Renal pelvis (tissue), 12 donors: Measurements from ENCODE around the gene TUBA1C. TPM values are rescaled to one million over a fixed set of nuclear protein-coding genes. Genes with fewer than 3 reads are reported as not detected.
A peak's percentile ranks its signal among the peaks of the same experiment; 100 is the strongest.

Source experiments
- DNase-seq: peaks from one replicate; pipeline ENCODE4 v3.0.0-alpha.2; 2013
- long read RNA-seq, 16 experiments: transcript quantifications; one replicate each; lab custom pipeline, GENCODE V29; 2026
- polyA plus RNA-seq, 3 donors: library from polyadenylated mRNA; unstranded; fragments of 120-200 nt; gene quantifications; one replicate each; pipeline ENCODE4 v1.2.1, GENCODE V29; 2013; ENCODE audit not compliant: insufficient read length in 3 of 3

The TUBA1C gene
- polyA plus RNA-seq = 100 to 1,000 TPM; 140 to 152 (median 142) TPM
- long read RNA-seq, donor 1, transcript TUBA1C-201 (4 exons, 3,001 nt) = major isoform, 34 of 1,309 reads
- long read RNA-seq, donor 1, partial matches to known transcripts = 1,185 of 1,309 reads
- long read RNA-seq, donor 1, other reads (novel, unspliced or antisense) = 87 of 1,309 reads
- long read RNA-seq, donor 2, transcript TUBA1C-201 (4 exons, 3,001 nt) = major isoform, 66 of 210 reads
- long read RNA-seq, donor 2, partial matches to known transcripts = 12 of 210 reads
- long read RNA-seq, donor 2, other reads (novel, unspliced or antisense) = 131 of 210 reads
- long read RNA-seq, donor 3, transcript TUBA1C-201 (4 exons, 3,001 nt) = major isoform, 55 of 1,421 reads
- long read RNA-seq, donor 3, partial matches to known transcripts = 1,163 of 1,421 reads
- long read RNA-seq, donor 3, other reads (novel, unspliced or antisense) = 200 of 1,421 reads
- long read RNA-seq, donor 4, transcript TUBA1C-201 (4 exons, 3,001 nt) = major isoform, 54 of 1,604 reads
- long read RNA-seq, donor 4, partial matches to known transcripts = 1,382 of 1,604 reads
- long read RNA-seq, donor 4, other reads (novel, unspliced or antisense) = 164 of 1,604 reads
- long read RNA-seq, donor 5, transcript TUBA1C-201 (4 exons, 3,001 nt) = major isoform, 27 of 524 reads
- long read RNA-seq, donor 5, partial matches to known transcripts = 236 of 524 reads
- long read RNA-seq, donor 5, other reads (novel, unspliced or antisense) = 261 of 524 reads
- long read RNA-seq, donor 6, transcript TUBA1C-201 (4 exons, 3,001 nt) = major isoform, 18 of 725 reads
- long read RNA-seq, donor 6, partial matches to known transcripts = 461 of 725 reads
- long read RNA-seq, donor 6, other reads (novel, unspliced or antisense) = 245 of 725 reads
- long read RNA-seq, donor 7, transcript TUBA1C-201 (4 exons, 3,001 nt) = major isoform, 43 of 417 reads
- long read RNA-seq, donor 7, partial matches to known transcripts = 216 of 417 reads
- long read RNA-seq, donor 7, other reads (novel, unspliced or antisense) = 156 of 417 reads
- long read RNA-seq, donor 8, transcript TUBA1C-201 (4 exons, 3,001 nt) = major isoform, 26 of 30 reads
- long read RNA-seq, donor 8, partial matches to known transcripts = 0 of 30 reads
- long read RNA-seq, donor 8, other reads (novel, unspliced or antisense) = 0 of 30 reads
- long read RNA-seq, donor 9, transcript TUBA1C-201 (4 exons, 3,001 nt) = major isoform, 57 of 2,048 reads
- long read RNA-seq, donor 9, partial matches to known transcripts = 1,106 of 2,048 reads
- long read RNA-seq, donor 9, other reads (novel, unspliced or antisense) = 884 of 2,048 reads
- long read RNA-seq, donor 10, transcript TUBA1C-201 (4 exons, 3,001 nt) = major isoform, 33 of 1,379 reads
- long read RNA-seq, donor 10, partial matches to known transcripts = 1,038 of 1,379 reads
- long read RNA-seq, donor 10, other reads (novel, unspliced or antisense) = 304 of 1,379 reads
- long read RNA-seq, donor 11, transcript TUBA1C-201 (4 exons, 3,001 nt) = major isoform, 28 of 612 reads
- long read RNA-seq, donor 11, partial matches to known transcripts = 517 of 612 reads
- long read RNA-seq, donor 11, other reads (novel, unspliced or antisense) = 65 of 612 reads
- long read RNA-seq, donor 12, transcript TUBA1C-201 (4 exons, 3,001 nt) = major isoform, 72 of 1,762 reads
- long read RNA-seq, donor 12, partial matches to known transcripts = 1,464 of 1,762 reads
- long read RNA-seq, donor 12, other reads (novel, unspliced or antisense) = 225 of 1,762 reads
- long read RNA-seq, donor 13, transcript TUBA1C-201 (4 exons, 3,001 nt) = major isoform, 27 of 1,227 reads
- long read RNA-seq, donor 13, partial matches to known transcripts = 1,126 of 1,227 reads
- long read RNA-seq, donor 13, other reads (novel, unspliced or antisense) = 74 of 1,227 reads
- long read RNA-seq, donor 14 = 0 reads
- long read RNA-seq, donor 15, transcript TUBA1C-201 (4 exons, 3,001 nt) = major isoform, 48 of 241 reads
- long read RNA-seq, donor 15, partial matches to known transcripts = 11 of 241 reads
- long read RNA-seq, donor 15, other reads (novel, unspliced or antisense) = 178 of 241 reads
- long read RNA-seq, donor 16, transcript TUBA1C-201 (4 exons, 3,001 nt) = major isoform, 63 of 1,582 reads
- long read RNA-seq, donor 16, partial matches to known transcripts = 423 of 1,582 reads
- long read RNA-seq, donor 16, other reads (novel, unspliced or antisense) = 1,095 of 1,582 reads

- DNase-seq = peak; percentile 89
Measured at GRCh38 chr12:49264873-49265792, at the start of gene TUBA1C. TSS of gene TUBA1C (plus strand) at chr12:49265082. CDS start at chr12:49265182, 100 bp downstream.

DNA sequence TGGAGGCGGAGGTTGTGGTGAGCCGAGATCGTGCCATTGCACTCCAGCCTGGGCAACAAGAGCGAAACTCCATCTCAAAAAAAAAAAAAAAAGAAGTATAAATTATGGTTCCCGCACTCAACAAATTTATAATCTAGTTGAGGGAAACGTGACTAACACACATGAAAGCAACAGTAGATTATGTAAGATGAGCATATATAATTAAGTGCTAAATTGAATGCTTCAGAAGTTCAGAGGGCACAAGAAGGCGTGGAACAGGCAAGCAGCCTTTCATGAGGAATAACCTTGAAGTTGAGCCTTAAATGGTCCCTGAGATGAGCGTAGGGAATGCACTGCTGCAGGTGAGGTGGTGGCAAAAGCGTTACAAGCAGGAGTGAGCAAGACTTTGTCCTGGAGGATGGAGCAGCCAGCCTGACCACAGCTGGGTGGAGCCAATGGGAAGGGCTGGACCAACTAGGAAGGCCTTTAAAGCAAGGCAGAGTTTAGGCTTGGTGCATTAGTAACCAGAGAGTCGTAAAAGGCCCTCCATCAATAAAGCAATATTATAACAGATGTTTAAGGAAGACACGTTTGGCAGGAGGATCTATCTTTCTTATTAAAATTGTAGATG, 45.4 kb upstream of the TUBA1C start:
- DNase-seq = no peak

DNA sequence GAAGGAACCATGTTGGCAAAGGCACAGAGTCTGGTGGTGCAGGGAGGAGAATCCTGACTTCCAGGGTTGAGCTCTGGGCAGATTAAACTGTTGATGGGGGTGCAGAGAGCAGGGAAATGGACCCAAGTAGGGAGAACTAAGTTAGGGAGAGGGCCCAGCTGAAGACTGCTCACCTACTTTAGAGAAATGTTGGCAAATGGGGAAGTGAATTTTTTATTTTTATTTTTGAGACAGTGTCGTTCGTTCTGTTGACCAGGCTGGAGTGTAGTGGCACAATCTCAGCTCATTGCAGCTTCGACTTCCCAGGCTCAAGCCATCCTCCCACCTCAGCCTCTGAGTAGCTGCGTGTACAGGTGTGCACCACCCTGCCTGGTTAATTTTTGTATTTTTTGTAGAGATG, 43.9 kb upstream of the TUBA1C start:
- no peak for DNase-seq

- no peak for DNase-seq
Measured at GRCh38 chr12:49223122-49223521, 41.8 kb upstream of the TUBA1C start.

DNA sequence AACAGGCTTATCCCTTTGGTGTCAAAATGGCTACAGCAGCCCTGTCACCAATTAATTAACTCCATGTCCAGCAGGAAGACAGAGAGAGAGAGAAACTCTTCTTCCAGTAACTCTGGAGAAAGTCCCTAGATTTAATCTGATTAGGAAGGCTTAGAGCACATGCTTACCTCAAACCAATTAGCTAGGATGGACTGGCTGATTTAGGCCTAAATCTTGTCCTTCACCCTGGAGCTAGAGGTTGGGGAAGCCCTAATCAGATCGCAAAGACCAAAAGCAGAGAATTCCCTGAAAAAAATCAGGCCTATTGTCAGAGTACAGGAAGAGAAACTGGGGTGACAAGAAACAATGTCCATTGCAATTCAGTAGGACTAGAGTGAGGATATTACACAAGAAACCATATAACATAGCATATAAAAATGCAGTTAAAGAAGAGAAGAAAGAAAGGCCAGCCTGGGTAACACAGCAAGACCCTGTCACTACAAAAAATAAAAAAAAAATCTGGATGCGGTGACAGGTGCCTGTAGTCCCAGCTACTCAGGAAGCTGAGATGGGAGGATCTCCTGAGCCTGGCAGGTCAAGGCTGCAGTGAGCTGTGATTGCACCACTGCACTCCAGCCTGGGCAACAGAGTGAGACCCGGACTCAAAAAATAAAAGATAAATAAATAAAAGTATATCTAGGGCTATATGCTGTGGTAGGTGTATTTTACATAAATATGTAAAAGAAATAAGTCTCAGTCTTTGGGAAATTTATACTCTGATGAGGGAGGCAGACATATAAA, 41.1 kb upstream of the TUBA1C start:
- no peak for DNase-seq

DNA sequence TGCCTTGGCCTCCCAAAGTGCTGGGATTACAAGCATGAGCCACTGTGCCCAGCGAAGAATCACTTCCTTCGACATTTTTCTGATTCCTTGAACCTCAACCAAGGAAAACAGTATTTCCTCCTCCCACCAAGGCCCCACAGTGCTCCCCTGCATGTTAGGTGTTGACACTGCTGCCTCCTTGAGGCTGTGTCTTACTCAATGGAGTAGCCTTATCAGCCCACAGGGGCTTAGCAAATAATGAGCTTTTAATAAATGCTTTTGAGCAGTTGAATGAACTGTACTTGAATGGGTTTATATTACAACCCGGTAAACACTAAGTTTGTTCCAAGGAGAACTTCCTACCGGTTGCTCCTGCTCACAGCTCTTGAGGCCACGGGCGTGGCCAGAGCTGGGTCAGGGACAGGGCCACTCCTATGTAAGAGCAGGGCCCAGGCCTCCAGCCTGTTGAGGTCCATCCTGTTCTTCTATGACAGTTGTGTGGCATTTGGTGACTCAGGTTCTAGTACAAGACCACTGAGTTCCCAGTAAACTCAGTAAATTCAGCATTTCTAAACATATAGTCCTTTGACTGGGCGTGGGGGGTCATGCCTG, 39.2 kb upstream of the TUBA1C start:
- no peak for DNase-seq

DNA sequence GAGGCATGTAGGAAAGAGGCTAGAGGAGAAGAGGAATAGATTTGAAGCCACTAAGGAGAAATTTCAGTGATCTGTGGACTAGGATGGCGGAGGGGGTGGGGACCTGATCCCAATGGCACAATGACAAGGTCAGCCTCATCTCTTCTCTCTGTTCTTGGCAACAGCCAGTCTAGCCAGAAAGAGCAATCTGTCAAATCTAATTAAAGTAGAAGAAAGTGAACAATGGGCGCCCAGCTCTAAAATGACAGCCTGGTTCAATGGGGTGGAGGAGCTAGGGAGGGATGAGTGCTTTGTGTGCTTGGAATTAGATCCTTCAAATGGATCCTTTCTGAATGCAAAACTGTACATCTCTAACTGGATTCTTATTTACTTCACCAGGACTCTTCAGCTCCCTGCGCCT, 37.2 kb upstream of the TUBA1C start:
- DNase-seq = no peak

GRCh38 chr12:49228653-49229052, 36.2 kb upstream of the TUBA1C start:
- DNase-seq = no peak

DNA sequence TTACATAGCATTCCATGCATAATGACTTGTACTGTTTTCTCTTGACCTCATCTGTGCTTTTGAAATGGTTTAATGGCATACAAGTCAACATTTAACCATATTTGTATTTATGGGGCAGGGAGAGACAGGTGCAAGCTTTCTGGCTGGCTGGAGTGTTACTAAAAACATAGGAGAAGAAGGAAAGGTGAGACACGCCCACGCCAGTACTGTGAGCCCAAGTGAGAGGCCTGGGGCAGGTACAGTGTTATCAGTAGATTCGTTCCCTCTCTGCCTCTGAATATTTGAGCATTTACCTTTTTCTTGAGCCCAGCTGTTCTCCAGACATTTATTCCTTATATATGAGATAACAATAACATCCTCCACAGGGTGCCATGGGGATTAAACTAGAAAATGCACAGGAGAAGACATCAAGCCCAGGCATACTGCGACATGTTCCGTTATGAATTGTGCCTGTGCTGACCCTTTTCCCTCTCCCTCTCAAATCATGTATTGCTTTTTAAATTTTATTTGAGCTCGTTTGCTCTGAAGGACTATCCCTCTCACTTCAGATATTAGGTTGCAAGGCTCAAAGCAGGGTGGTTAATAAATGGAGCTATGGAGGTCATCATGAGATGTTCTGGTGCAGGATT, 34.6 kb upstream of the TUBA1C start:
- no peak for DNase-seq

DNA sequence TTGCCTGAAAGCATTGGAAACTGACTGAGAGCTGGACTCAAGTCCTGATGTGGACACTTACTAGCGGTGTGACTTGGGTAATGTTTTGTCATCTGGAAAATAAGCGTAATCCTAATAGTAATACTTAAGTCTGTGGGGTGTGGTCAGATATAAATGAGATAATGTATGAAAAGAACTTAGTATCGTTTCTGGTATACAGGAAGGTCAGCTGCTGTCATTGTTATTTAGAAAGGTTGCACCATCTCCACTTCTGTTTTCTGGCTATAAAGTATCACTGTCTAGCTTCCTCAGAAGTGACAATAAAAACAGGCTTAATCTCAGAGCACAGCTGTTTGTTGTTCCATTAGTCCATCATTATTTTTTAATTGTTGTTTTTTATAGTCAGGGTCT, 34.1 kb upstream of the TUBA1C start:
- no peak for DNase-seq

GRCh38 chr12:49231878-49232655, 32.8 kb upstream of the TUBA1C start:
- DNase-seq = no peak

GRCh38 chr12:49232940-49233841, 31.7 kb upstream of the TUBA1C start:
- DNase-seq = peak; percentile 69

- no peak for DNase-seq
Measured at GRCh38 chr12:49233842-49234526, 30.9 kb upstream of the TUBA1C start.

GRCh38 chr12:49236423-49236822, 28.5 kb upstream of the TUBA1C start:
- no peak for DNase-seq
